Measurements from ENCODE around the gene KRTAP5-9. TPM values are rescaled to one million over a fixed set of nuclear protein-coding genes. Genes with fewer than 3 reads are reported as not detected.
"Not testable (repeated sequence)": the region's sequence is repeated elsewhere in the genome, so short reads cannot be mapped to it uniquely, and the experiment has no call there.

The KRTAP5-9 gene, protein sequence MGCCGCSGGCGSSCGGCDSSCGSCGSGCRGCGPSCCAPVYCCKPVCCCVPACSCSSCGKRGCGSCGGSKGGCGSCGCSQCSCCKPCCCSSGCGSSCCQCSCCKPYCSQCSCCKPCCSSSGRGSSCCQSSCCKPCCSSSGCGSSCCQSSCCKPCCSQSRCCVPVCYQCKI
- under 1 TPM in 3 of 10 donors, not detected in 7; 0.15 to 0.35 (median 0.21) TPM for polyA plus RNA-seq (ENCODE audit: insufficient read length in 10 of 10)
- long read RNA-seq, donor 1 = 0 reads
- long read RNA-seq, donor 2 = 0 reads
- long read RNA-seq, donor 3 = 0 reads
- long read RNA-seq, donor 4 = 0 reads
- long read RNA-seq, donor 5 = 0 reads
- long read RNA-seq, donor 6 = 0 reads
- long read RNA-seq, donor 7 = 0 reads
- long read RNA-seq, donor 8 = 0 reads
- long read RNA-seq, donor 9 = 0 reads

DNA sequence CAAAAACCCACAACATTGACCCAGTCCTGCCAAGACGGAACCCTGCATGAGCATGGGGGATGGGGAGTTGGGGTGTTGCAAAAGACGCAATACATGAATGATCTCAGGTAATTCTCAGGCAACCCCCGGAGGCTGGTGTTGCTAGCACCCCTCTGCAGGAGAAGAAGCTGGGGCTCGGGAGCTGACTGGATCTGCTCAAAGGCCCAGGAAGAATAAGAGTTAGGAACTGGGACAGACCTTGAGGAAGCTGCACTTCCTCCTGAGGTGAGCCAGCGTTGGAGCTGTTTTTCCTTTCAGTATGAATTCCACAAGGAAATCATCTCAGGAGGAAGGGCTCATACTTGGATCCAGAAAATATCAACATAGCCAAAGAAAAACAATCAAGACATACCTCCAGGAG lies at the start of gene KRTAP5-9:
Gene KRTAP5-9 (plus strand): TSS at position 301 of the 400 bp plus-strand sequence. CDS start 238 bp downstream, outside the sequence.
- no peak for DNase-seq

GRCh38 chr11:71499125-71499524 lies 49.1 kb upstream of the KRTAP5-9 start:
- DNase-seq = peak in 1 of 3 donors; percentile 16

DNA sequence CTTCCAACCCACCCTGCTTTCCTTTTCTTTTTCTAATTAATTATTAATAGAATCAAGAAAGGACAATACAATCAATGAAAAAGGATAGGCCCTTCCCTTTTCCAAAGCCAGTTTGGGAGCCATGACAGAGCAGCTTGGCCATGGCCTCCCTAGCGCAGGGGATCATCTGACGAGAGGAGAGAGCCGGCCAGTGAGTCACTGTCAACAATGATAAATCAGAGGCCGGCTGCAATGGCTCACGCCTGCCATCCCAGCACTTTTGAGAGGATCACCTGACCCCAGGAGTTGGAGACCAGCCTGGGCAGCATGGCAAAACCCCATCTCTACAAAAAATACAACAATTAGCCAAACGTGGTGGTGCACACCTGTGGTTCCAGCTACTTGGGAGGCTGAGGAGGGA lies 48.7 kb upstream of the KRTAP5-9 start:
- DNase-seq = no peak

DNA sequence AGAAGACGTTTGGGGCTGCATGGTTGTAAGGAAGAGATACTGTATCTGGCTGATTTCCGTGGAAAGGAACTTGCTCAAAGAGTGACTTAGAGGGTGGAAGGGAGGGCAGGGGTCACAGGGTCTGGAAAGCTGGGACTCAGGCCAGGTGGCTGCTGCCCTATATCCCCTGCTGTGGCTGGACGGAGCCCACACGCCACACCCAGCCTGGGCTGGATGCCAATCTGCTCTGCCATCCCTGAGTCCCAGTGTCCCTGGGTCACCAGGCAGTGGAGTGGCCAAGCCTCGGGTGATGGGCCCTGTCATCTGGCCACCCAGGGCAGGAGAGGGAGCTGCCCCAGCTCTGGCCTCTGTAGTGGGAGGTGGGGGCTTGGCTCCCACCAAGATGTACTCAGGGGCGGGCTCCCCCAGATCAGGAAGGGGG lies 47.6 kb upstream of the KRTAP5-9 start:
- DNase-seq = no peak

DNA sequence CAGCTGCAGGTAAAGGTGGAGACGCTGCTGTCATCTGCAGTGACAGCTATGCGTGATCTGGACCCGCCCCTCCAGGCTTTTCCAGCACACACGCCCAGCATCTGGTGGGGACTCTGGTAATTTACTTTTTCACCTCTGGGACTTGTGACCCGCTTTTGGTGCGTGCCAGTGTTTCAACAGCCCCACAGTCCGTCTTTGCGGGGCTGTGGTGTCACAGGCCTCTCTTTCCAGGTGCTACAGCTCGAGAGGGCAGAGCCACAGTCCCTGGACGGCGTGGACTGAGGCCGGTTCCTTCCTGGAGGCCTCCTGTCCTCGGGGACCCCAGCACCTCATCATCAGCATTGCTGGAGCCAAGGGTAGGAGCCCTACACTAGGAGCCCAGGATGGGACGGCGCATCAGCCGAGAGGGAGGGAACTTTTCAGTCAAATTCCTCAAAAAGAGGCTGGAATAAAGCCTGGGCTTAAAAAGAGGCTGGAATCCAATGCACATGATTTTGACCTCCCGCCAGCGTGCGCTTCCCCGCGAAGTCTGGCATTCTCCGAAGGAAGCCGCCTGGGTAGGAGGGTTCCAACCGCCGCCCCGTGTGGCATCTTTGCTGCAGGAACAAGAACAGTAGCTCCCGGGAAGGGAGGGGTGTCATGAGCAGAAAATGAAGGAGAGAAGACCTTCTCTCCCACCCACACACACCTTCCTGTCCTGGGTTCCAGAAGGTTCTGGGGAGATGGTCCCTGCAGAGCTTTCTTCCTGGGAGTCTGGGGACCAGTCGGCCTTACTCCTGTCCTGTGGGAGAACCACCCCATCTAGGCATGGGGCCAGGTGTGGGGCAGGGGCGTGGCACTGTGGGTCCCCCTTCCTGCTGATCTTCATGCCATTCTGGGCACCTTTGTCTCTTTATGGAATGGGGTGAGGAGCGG lies 46.9 kb upstream of the KRTAP5-9 start:
- DNase-seq = no peak

GRCh38 chr11:71502026-71502425 lies 46.2 kb upstream of the KRTAP5-9 start:
- DNase-seq = no peak

DNA sequence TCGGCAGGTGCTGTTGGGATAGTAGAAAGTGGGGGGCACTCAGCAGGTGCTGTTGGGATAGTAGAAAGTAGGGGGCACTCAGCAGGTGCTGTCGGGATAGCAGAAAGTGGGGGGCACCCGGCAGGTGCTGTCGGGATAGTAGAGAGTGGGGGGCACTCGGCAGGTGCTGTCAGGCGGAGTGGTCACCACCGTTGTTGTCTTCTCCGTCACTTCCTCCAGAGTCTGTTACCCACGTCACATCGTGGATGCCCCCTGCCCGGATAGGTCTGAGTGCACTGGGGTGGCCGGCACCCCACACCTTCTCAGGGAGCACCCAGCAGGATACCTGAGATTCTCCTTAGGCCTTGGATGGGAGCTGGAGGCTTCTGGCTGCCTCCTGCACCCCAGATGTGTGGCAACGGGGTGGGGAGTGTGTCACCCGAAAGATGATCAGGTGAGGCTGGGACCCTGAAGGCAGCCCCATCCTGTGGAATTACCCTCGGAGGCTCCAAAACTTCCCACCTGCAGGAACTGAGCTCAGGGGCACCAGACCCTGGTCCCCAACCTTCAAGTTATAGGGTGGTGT lies 45.3 kb upstream of the KRTAP5-9 start:
- DNase-seq = no peak

GRCh38 chr11:71504531-71504930 lies 43.7 kb upstream of the KRTAP5-9 start:
- no peak for DNase-seq

DNA sequence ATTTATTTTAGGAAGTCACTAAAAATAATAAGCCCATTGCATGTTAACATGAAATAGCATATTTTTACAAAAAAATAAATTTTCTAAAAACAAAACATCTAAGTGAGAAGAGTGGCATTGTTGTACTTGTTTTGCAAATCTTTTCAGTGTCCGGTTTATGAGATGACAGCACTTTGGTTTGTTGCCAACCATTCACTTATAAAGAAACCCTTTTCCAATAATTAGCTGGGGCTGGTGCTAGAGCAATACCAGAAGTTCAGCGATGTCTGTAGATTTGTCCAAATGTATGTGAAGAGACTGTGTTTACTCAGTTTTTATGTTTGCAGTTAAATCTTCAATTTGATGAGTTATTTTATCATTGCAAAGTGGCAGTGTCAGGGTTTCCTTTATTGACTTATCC lies 43.2 kb upstream of the KRTAP5-9 start:
- no peak for DNase-seq

DNA sequence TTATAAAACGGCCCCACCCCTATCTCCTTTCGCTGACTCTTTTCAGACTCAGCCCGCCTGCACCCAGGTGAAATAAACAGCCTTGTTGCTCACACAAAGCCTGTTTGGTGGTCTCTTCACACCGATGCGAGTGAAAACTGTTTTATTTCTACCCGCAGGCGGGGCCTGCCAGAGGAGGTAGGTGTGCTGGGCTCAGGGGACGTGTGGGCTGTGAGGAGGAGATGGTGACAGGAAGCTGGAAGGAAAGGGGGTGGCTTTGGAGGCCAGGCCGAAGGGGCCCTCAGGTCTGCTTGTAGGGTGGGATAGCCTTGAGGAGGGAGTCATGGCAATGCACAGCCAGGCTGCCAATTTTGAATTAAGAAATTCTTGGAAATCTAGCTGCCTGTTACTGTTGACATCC lies 42.4 kb upstream of the KRTAP5-9 start:
- DNase-seq = no peak

DNA sequence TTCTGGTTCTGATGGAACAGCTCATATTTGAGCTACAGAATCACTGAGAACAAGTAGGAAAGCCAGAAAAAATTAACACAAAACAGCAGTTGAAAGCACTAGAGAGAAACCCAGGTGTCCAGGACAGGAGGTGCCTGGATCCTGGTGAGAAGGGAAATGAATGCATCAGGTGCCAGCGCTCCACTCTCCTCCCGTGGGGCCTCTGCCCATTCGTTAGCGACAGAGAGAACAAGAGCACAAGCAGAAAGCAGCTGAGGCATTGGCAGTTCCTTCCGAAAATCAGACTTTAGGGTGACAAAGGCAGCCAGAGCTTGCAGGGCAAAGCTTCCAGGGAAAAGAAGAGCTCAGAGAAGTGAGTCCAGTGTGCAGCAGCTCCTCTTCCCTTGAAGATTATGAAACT lies 41.1 kb upstream of the KRTAP5-9 start:
- no peak for DNase-seq

GRCh38 chr11:71518506-71519471 lies 29.4 kb upstream of the KRTAP5-9 start:
- no peak for DNase-seq

- no peak for DNase-seq
Observed at GRCh38 chr11:71519546-71519945, 28.7 kb upstream of the KRTAP5-9 start.

GRCh38 chr11:71525188-71525937 lies 22.9 kb upstream of the KRTAP5-9 start:
- DNase-seq = no peak

GRCh38 chr11:71525938-71526495 lies 22.2 kb upstream of the KRTAP5-9 start:
- DNase-seq = no peak

GRCh38 chr11:71526796-71527575 lies 21.2 kb upstream of the KRTAP5-9 start, which contains the start of gene KRTAP5-7:
Gene KRTAP5-7 (plus strand): TSS chr11:71527267. CDS start chr11:71527301, 34 bp downstream.
- DNase-seq = not testable (repeated sequence)

GRCh38 chr11:71527576-71528210 lies 20.5 kb upstream of the KRTAP5-9 start:
- DNase-seq = no peak

GRCh38 chr11:71530602-71531001 lies 17.6 kb upstream of the KRTAP5-9 start:
- DNase-seq = no peak

All from muscle of back (tissue), 13 donors.